Astrocyte (in vitro differentiated cells and primary cell): ENCODE data around the gene HSF5.

ENCODE experiments used
- EZH2 ChIP-seq: IDR thresholded peaks from 2 replicates; pipeline ENCODE4 v1.6.1; 2012; ENCODE audit warnings: mild to moderate bottlenecking, low read length, inconsistent platforms; ENCODE audit not compliant: insufficient read depth
- TF ChIP-seq, protein P1 (sequence below): IDR thresholded peaks from 2 replicates; pipeline ENCODE4 v1.5.1; 2011; ENCODE audit warnings: low read depth, mild to moderate bottlenecking, inconsistent platforms, low read length, moderate library complexity; ENCODE audit not compliant: insufficient read depth

DNA sequence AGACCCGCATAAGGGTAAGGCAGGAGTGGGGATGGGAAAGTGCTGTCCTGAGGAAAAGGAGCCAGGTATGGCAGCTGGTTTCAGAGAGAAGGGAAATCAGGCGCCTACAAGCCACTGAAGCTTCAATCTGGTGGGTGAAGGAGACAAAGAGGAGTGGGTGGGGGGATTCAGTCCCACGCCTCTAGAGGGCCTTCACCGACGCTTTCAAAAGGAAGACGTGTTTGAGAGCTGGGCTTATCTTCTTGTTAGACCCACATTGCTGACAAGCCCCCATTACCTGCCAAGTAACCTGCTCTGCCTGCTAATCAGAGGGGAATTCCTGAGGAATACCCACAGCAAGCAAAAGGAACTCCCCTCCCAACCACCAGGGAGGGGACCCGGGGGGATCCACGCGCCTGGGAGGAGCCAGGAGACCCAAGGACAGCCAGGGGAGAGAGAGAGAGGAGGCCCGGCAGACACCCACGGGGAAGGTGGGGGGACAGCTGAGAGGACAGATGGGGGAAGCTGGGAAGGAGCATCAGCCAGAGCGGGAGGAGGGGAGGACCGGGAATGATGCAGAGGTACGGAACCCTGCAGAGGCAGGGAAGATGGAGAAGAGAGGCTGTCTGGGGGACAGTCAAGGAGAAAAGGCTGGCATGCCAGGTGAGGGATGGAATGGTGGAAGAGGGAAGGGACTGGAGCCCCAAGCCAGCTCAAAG lies 25.2 kb upstream of the HSF5 start:
- TF ChIP-seq, protein P1, sequence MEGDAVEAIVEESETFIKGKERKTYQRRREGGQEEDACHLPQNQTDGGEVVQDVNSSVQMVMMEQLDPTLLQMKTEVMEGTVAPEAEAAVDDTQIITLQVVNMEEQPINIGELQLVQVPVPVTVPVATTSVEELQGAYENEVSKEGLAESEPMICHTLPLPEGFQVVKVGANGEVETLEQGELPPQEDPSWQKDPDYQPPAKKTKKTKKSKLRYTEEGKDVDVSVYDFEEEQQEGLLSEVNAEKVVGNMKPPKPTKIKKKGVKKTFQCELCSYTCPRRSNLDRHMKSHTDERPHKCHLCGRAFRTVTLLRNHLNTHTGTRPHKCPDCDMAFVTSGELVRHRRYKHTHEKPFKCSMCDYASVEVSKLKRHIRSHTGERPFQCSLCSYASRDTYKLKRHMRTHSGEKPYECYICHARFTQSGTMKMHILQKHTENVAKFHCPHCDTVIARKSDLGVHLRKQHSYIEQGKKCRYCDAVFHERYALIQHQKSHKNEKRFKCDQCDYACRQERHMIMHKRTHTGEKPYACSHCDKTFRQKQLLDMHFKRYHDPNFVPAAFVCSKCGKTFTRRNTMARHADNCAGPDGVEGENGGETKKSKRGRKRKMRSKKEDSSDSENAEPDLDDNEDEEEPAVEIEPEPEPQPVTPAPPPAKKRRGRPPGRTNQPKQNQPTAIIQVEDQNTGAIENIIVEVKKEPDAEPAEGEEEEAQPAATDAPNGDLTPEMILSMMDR: no peak
- no peak for TF ChIP-seq EZH2
